ENCODE results near the gene CCDC136.

The CCDC136 gene

GRCh38 chr7:128860158-128861073 lies 68.6 kb downstream of the CCDC136 start:
- in situ Hi-C loops (cut with HindIII; ENCODE audit: low sequenced_read_pairs), result no loop called here
- peak; percentile 50 for DNase-seq (ENCODE audit: low read depth, low spot score)
- no peak overlapping the region for H3K4me3 ChIP-seq (ENCODE audit: low read depth, low read length)
- TF ChIP-seq CTCF (IDR thresholded peaks at IDR 0.05; ENCODE audit: low read depth, low read length), result peak; percentile 42

- in situ Hi-C loops (cut with HindIII; ENCODE audit: low sequenced_read_pairs), result no loop called here
- TF ChIP-seq CTCF (IDR thresholded peaks at IDR 0.05; ENCODE audit: low read depth, low read length), result no peak
- DNase-seq (ENCODE audit: low read depth, low spot score), result no peak
- peak overlapping the region; percentile 72 for H3K4me3 ChIP-seq (ENCODE audit: low read depth, low read length)
Measured at GRCh38 chr7:128861957-128862570, 70.3 kb downstream of the CCDC136 start.

- in situ Hi-C loops (cut with HindIII; ENCODE audit: low sequenced_read_pairs), result no loop called here
- H3K4me3 ChIP-seq (ENCODE audit: low read depth, low read length), result peak within 1 kb of the TSS; percentile 72
- TF ChIP-seq CTCF (IDR thresholded peaks at IDR 0.05; ENCODE audit: low read depth, low read length), result peak; percentile 2
- peak; percentile 97 for DNase-seq (ENCODE audit: low read depth, low spot score)
Measured at GRCh38 chr7:128862571-128863432, 71.0 kb downstream of the CCDC136 start, which contains the start of gene ATP6V1F. ATP6V1F (plus strand) TSS chr7:128862856; CDS start chr7:128862905, 49 bp downstream.

GRCh38 chr7:128863433-128863989 lies 71.7 kb downstream of the CCDC136 start:
- peak; percentile 65 for TF ChIP-seq CTCF (IDR thresholded peaks at IDR 0.05; ENCODE audit: low read depth, low read length)
- in situ Hi-C loops (cut with HindIII; ENCODE audit: low sequenced_read_pairs), result no loop called here

GRCh38 chr7:128865303-128865702 lies 73.5 kb downstream of the CCDC136 start:
- H3K4me3 ChIP-seq (ENCODE audit: low read depth, low read length), result no peak overlapping the region
- TF ChIP-seq CTCF (IDR thresholded peaks at IDR 0.05; ENCODE audit: low read depth, low read length), result no peak
- in situ Hi-C loops (cut with HindIII; ENCODE audit: low sequenced_read_pairs), result no loop called here
- no peak for DNase-seq (ENCODE audit: low read depth, low spot score)

More at GRCh38 chr7:128863433-128863989, 71.7 kb downstream of the CCDC136 start:
- H3K4me3 ChIP-seq (ENCODE audit: low read depth, low read length), result peak overlapping the region; percentile 72
- DNase-seq (ENCODE audit: low read depth, low spot score), result peak; percentile 69

Measured in astrocyte of the spinal cord (primary cell).